ENCODE measurements around the gene PTPRK. TPM values are rescaled to one million over a fixed set of nuclear protein-coding genes. Genes with fewer than 3 reads are reported as not detected.

PTPRK gene
- total and polyA plus RNA-seq, 2 experiments from 2014 or later = 26.9 to 56.4 TPM

- no peak for TF ChIP-seq ZNF462 (CRISPR knock-in tag; IDR thresholded peaks at IDR 0.05)
- no peak for TF ChIP-seq ZNF114 (CRISPR knock-in tag; IDR thresholded peaks at IDR 0.05)
- TF ChIP-seq EZH2 (IDR thresholded peaks at IDR 0.05; ENCODE audit: low read depth, unreplicated experiment) = no peak
- TF ChIP-seq ZNF331 (CRISPR knock-in tag; IDR thresholded peaks at IDR 0.05; ENCODE audit: low read depth) = no peak
- no peak for TF ChIP-seq EZH2phosphoT487 (IDR thresholded peaks at IDR 0.05; ENCODE audit: unreplicated experiment)
- no peak for TF ChIP-seq REST (IDR thresholded peaks at IDR 0.05; ENCODE audit: unreplicated experiment)
- TF ChIP-seq CTCF (conservative IDR thresholded peaks at IDR 0.05; ENCODE audit: low read depth in 2 of 2) = no peak
Observed at GRCh38 chr6:128073389-128073788, 447.0 kb downstream of the PTPRK start (continued).
